HepG2 (cell line): ENCODE results near the gene PDPR. TPM values are rescaled to one million over a fixed set of nuclear protein-coding genes. Genes with fewer than 3 reads are reported as not detected.

ENCODE experiments used
- ATF3 ChIP-seq: sonication (generic); formaldehyde crosslinking; IDR thresholded peaks from 2 replicates; pipeline ENCODE4 v1.4.0; 2020; ENCODE audit warnings: missing genetic modification reagents
- DNMT3B ChIP-seq: conservative IDR thresholded peaks from 2 replicates; pipeline ENCODE4 v1.6.1; 2016; ENCODE audit warnings: missing biosample characterization, control low read depth
- FOSL2 ChIP-seq: sonication (generic); formaldehyde crosslinking; IDR thresholded peaks from 2 replicates; pipeline ENCODE4 v1.4.0; 2020; ENCODE audit warnings: missing genetic modification reagents
- FOXA3 ChIP-seq: IDR thresholded peaks from 2 replicates; pipeline ENCODE4 v1.6.1; 2016; ENCODE audit warnings: missing genetic modification reagents, missing compliant biosample characterization
- GABPB1 ChIP-seq: IDR thresholded peaks from 2 replicates; pipeline ENCODE4 v1.6.1; 2016; ENCODE audit warnings: mild to moderate bottlenecking, missing genetic modification reagents, moderate library complexity, missing compliant biosample characterization
- GATAD2A ChIP-seq: IDR thresholded peaks from 2 replicates; pipeline ENCODE4 v1.6.1; 2016
- JUND ChIP-seq: sonication (generic); formaldehyde crosslinking; IDR thresholded peaks from 2 replicates; pipeline ENCODE4 v1.8.0; 2022; ENCODE audit warnings: mild to moderate bottlenecking, missing genetic modification reagents
- LCORL ChIP-seq, 2 experiments: fragments of 450-650 bp in 1 of 2; sonication (generic) in 1 of 2; formaldehyde crosslinking in 1 of 2; IDR thresholded peaks; 2 replicates each; pipeline versions ENCODE4 v1.5.0 to v1.6.1; 2017 to 2020; ENCODE audit warnings: antibody characterized with exemption in 1 of 2, missing genetic modification reagents in 1 of 2
- POGK ChIP-seq: sonication (generic); formaldehyde crosslinking; conservative IDR thresholded peaks from 2 replicates; pipeline ENCODE4 v1.8.0; 2022; ENCODE audit warnings: mild to moderate bottlenecking, moderate library complexity, missing genetic modification reagents
- POLR2A ChIP-seq, 2 experiments: IDR thresholded peaks; 2 replicates each; pipeline ENCODE4 v1.6.1; 2011; ENCODE audit warnings: low read depth in 2 of 2, low read length in 2 of 2, mild to moderate bottlenecking in 1 of 2, moderate library complexity in 1 of 2; ENCODE audit not compliant: insufficient read depth in 1 of 2
- RARA ChIP-seq: IDR thresholded peaks from 2 replicates; pipeline ENCODE4 v1.6.1; 2016; ENCODE audit warnings: missing genetic modification reagents, missing compliant biosample characterization
- SOX13 ChIP-seq, 3 experiments: fragments of 450-650 bp in 1 of 3; sonication (generic) in 1 of 3; formaldehyde crosslinking in 1 of 3; IDR thresholded peaks in 2 of 3; conservative IDR thresholded peaks in 1 of 3; 2 replicates each; pipeline versions ENCODE4 v1.5.0 to v1.6.1; 2016 to 2020; ENCODE audit warnings: antibody characterized with exemption in 1 of 3, mild to moderate bottlenecking in 1 of 3, missing compliant biosample characterization in 1 of 3, missing genetic modification reagents in 1 of 3, moderate library complexity in 1 of 3
- SRF ChIP-seq: IDR thresholded peaks from 2 replicates; pipeline ENCODE4 v1.6.1; 2011; ENCODE audit warnings: mild to moderate bottlenecking, low read depth, low read length, moderate library complexity
- TBX3 ChIP-seq: fragments of 450-650 bp; IDR thresholded peaks from 2 replicates; pipeline ENCODE4 v1.6.1; 2017; ENCODE audit warnings: antibody characterized with exemption, mild to moderate bottlenecking, inconsistent platforms, borderline replicate concordance
- ZBTB39 ChIP-seq: sonication (generic); formaldehyde crosslinking; IDR thresholded peaks from 2 replicates; pipeline ENCODE4 v1.5.0; 2020; ENCODE audit warnings: missing genetic modification reagents
- ZNF513 ChIP-seq: sonication (generic); formaldehyde crosslinking; conservative IDR thresholded peaks from 2 replicates; pipeline ENCODE4 v1.5.0; 2020; ENCODE audit warnings: missing genetic modification reagents
- ZNF652 ChIP-seq: IDR thresholded peaks from 2 replicates; pipeline ENCODE4 v1.6.1; 2016; ENCODE audit warnings: low read depth, borderline replicate concordance
- ZNF782 ChIP-seq: sonication (generic); formaldehyde crosslinking; IDR thresholded peaks from 2 replicates; pipeline ENCODE4 v1.4.0; 2020; ENCODE audit warnings: missing genetic modification reagents, mild to moderate bottlenecking, borderline replicate concordance
- polyA plus RNA-seq, 8 experiments: library from polyadenylated mRNA; depleted of rRNA in 3 of 8; stranded (reverse) in 7 of 8; unstranded in 1 of 8; fragments of >200 nt; fragmentation: Illumina TruSeq in 4 of 8; extraction: Trizol in 4 of 8; gene quantifications; 2 replicates each; pipeline versions ENCODE4 v1.2.1 to v1.2.3, GENCODE V29; 2011 to 2016; ENCODE audit warnings: low read depth in 4 of 8, missing spikeins in 1 of 8, mixed read lengths in 1 of 8; ENCODE audit not compliant: insufficient read depth in 1 of 8
- total RNA-seq, 5 experiments: library from RNA; depleted of rRNA; stranded (reverse); fragments of >200 nt; fragmentation: Illumina TruSeq; extraction: Trizol; gene quantifications; 2 replicates each; pipeline ENCODE4 v1.2.3, GENCODE V29; 2016; ENCODE audit warnings: low read depth in 1 of 5
- TF ChIP-seq, protein P1 (sequence below): IDR thresholded peaks from 2 replicates; pipeline ENCODE4 v1.6.1; 2016; ENCODE audit warnings: missing compliant biosample characterization, missing genetic modification reagents, borderline replicate concordance

Gene PDPR
- total and polyA plus RNA-seq, 2 of the 13 experiments (the other 11 are each of a cell fraction or from before 2014, with no cell fraction given): 19.5 to 29.9 TPM

GRCh38 chr16:70162041-70162451 lies 47.9 kb downstream of the PDPR start (continued):
- TF ChIP-seq POLR2A (IDR thresholded peaks at IDR 0.05; ENCODE audit: insufficient read depth in 1 of 2, low read depth in 2 of 2, low read length in 2 of 2) (peak in 1 of 2 experiments; percentile 25; a peak in 1 of 4 replicates), SOX13 (IDR thresholded peaks at IDR 0.05) (no peak), SOX13 (CRISPR knock-in tag; conservative IDR thresholded peaks at IDR 0.05 in 1 of 2, IDR thresholded peaks at IDR 0.05 in 1 of 2) (peak in 1 of 2 experiments; percentile 54; a peak in 1 of 4 replicates), ZNF782 (CRISPR knock-in tag) (no peak), ATF3 (CRISPR knock-in tag) (peak; percentile 43; the same call in 1 of the 2 replicates), FOSL2 (CRISPR knock-in tag) (peak; percentile 94), ZBTB39 (CRISPR knock-in tag) (0 out of 2 replicates have a peak, but pooled peaks have one; percentile 17), ZNF513 (CRISPR knock-in tag) (no peak), POGK (no peak), DNMT3B (CRISPR knock-in tag) (0 out of 2 replicates have a peak, but pooled peaks have one; percentile 27), LCORL (IDR thresholded peaks at IDR 0.05) (no peak), LCORL (CRISPR knock-in tag; IDR thresholded peaks at IDR 0.05) (peak; percentile 46; the same call in 1 of the 2 replicates), GATAD2A (peak; percentile 60), GABPB1 (no peak), RARA (0 out of 2 replicates have a peak, but pooled peaks have one; percentile 20), ZNF652 (peak; percentile 97), SRF (no peak), JUND (CRISPR knock-in tag) (peak; percentile 71; the same call in 1 of the 2 replicates), TBX3 (0 out of 2 replicates have a peak, but pooled peaks have one; percentile 13), FOXA3 (CRISPR knock-in tag) (peak; percentile 65)
- TF ChIP-seq, protein P1, sequence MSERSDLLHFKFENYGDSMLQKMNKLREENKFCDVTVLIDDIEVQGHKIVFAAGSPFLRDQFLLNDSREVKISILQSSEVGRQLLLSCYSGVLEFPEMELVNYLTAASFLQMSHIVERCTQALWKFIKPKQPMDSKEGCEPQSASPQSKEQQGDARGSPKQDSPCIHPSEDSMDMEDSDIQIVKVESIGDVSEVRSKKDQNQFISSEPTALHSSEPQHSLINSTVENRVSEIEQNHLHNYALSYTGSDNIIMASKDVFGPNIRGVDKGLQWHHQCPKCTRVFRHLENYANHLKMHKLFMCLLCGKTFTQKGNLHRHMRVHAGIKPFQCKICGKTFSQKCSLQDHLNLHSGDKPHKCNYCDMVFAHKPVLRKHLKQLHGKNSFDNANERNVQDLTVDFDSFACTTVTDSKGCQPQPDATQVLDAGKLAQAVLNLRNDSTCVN: no peak
